ENCODE results near the gene SLAMF9.
A peak's percentile ranks its signal among the peaks of the same experiment; 100 is the strongest.

Gene SLAMF9

DNA sequence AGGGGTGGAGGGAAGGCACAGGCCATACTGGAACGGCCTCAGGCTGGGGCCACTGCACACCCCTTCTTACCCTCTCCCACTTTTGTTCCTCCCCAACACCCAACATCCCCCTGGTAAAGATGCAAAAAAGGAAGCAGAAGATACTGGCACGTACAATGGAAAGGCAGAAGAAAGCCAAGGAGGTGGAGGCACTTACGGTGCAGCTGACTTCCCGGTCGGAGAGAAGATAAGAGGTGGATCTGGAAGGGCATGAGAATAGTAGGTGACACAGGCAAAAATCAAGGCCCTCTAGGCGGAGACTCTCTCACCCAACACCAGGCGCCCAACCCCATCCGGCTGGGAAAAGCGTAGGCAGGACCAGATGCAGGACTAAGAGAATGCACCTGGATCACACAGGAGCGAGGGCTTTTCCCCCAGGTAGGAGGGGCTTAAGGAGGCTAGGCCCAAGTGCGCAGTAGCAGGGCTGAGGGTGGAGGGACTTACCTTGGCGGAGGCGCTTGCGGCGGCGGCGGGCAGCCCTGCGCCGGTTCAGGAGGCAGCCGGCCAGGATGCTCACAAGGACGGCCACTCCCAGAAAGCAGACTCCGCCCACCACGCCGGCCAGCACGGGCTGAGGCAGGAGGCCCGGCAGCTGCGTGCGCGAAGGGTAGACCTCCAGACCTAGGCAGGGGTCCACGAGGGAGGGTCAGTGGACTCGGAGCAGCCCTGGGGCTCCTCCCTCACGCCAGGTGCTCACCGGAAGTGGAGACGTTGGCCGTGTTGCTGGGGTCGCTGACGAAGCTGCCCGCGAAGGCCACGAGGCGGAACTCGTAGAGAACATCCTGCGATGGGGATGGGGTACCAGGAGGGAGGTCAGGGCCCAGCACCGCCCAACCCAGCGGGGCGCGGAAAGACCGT lies 24.6 kb downstream of the SLAMF9 start:
- no peak for TF ChIP-seq GATA1 (IDR thresholded peaks at IDR 0.05; ENCODE audit: low read depth, low read length)
- TF ChIP-seq POLR2A (IDR thresholded peaks at IDR 0.05; ENCODE audit: low read length): no peak
- DNase-seq: no peak

DNA sequence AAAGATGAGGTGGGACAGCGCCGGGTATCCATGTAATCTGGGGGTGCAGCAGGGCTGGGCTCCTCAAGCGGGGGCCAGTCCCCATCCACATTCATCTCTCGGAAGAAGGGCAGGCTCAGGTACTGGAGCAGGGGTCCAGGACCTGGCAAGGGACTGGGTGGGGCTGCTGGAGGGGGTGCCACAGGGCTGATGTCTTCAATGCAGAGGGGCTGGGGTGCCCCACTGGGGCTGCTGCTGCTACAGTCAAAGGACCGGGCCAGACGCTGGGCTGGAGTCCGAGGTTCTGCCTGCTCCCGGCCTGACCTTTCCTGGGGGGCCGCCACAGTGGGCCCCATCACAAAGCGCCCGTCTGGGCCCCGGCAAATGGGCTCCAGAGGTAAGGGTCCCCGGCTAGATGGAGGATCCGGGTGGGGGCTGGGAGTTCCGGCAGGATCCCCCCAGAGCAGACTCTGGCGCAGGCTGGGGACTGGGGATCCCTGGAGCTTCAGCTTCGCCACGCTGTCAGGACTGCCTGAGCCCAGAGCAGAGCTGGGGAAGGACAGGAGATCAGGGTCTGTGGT lies 25.5 kb downstream of the SLAMF9 start:
- DNase-seq: no peak
- no peak for TF ChIP-seq GATA1 (IDR thresholded peaks at IDR 0.05; ENCODE audit: low read depth, low read length)

DNA sequence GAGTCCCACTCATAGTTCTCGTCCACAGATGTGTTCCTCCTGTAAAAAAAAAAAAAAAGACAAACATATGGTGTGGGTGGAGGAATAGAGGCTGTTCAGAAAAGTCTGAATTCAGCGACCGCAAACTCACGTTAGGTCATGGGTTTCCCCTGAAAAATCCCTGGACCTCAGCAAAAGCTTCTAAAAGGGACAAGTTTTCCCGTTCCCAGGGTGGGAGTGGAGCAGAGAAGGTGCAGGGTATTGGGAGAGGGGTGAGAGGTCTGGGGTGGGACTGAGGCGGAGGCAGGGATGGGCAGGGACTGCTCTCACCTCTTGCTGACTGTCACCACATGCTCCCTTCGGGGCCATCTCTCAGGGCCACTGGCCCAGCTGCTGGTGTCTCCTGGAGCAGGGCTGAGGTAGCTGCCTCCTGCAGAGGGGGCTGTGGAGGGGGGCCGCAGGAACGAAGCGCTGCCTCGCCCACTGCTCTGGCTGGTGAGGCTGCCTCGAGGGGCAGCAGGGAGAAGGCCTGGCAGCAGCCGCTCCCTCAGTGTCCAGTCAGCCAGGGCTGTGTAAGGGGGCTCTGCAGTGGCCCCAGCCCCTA lies 26.1 kb downstream of the SLAMF9 start:
- no peak for DNase-seq
- TF ChIP-seq POLR2A (IDR thresholded peaks at IDR 0.05; ENCODE audit: low read length): no peak
- no peak for TF ChIP-seq GATA1 (IDR thresholded peaks at IDR 0.05; ENCODE audit: low read depth, low read length)

DNA sequence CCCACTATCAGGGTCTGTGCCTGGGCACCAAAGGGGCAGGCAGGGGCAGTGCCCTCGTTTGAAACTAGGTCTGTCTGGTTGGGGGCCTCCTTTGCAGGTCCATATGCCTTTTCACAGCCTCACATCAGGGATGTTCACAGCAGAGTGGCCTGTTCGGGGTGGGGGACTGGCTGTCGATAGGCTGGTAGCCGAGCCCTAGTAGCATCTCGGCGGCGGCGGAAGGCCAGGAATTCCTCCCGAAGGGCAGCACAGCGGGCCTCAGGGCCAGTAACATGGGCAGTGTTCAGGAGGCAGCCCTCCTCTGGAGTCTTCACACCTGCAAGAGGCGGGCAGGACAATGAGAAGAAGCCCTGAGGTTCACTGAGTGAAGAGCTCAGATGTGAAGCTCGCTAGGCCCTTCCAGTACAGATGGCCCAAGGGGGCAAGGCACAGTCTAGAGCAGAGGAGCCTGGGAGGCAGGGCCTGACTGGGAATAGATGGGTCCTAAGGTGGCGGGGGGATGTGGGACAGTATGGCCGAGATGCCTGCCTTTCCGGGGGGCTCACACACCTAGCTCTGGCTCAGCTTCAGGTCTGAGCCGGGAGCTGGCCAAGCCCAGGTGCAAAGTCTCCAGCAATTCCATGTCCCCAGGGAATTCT lies 26.7 kb downstream of the SLAMF9 start:
- TF ChIP-seq POLR2A (IDR thresholded peaks at IDR 0.05; ENCODE audit: low read length): no peak
- no peak for TF ChIP-seq GATA1 (IDR thresholded peaks at IDR 0.05; ENCODE audit: low read depth, low read length)
- DNase-seq: no peak

DNA sequence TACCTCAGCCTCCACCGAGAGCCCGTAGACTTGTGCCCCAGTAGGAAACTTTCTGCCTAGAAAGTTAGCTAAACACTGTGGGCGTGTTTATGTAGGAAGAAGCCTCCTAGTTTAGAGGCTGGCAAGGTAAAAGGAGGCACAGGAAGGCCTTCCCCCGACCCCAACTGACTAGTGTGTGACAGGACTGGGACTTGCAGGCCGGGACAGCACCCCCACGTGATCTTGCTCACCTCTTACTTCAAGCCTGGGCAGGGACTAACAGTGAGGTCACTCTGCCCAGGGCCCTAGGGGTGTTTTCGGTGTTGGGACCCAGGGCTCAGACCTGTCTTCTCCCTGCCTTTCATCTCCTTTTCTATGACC lies 28.3 kb downstream of the SLAMF9 start:
- DNase-seq: no peak
- TF ChIP-seq GATA1 (IDR thresholded peaks at IDR 0.05; ENCODE audit: low read depth, low read length) (no peak), POLR2A (IDR thresholded peaks at IDR 0.05; ENCODE audit: low read length) (no peak)

DNA sequence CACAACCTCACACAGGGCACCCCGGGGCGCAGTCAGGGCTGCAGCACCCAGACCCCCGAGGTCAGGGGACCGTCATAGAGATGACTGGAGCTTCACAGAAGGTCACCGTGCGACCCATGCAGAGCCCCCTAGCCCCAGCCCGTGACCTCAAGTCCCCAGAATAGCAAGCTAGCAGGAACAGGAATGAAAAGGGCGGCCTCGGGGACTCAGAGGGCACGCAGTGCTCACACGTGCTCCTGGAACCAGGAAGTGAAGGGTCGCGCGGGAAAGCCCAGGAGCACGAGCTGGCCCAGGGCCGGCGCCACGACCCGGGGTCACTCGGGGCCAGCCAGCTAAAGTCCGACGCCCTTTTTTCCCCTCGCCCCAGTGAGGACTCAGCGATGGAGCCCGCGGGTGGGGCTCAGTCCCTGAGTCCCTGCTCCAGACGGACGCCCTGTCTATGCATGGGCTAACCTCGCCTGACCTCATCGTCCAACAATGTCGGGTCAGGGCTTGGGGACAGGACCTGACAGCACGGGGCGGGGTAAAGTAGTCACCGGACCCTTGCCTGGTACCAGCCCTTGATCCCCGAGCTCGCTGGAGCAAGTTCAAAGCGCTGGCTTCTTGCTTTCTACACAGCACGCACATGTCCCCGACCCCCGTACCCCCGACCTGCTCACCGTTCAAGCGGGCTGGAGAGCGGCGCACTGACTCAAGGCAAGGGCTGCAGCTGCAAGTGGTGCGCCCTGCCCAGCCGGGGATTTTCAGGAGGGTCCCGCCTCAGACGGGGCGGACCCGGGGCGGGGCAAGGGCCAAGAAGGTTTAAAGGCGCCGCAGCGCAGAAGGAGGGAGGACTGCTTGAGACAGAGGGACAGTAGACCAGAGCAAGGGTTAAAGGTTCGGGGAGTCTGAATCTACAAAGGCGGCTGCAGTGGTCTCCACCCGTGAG lies 29.0 kb downstream of the SLAMF9 start, which contains the start of gene TAGLN2:
TAGLN2 (minus strand) TSS at position 717 of the 928 bp plus-strand sequence. CDS start 4,998 bp downstream, outside the sequence.
- TF ChIP-seq POLR2A (IDR thresholded peaks at IDR 0.05; ENCODE audit: low read length) (peak; percentile 98), GATA1 (IDR thresholded peaks at IDR 0.05; ENCODE audit: low read depth, low read length) (no peak)
- DNase-seq: peak; percentile 88 to 89

DNA sequence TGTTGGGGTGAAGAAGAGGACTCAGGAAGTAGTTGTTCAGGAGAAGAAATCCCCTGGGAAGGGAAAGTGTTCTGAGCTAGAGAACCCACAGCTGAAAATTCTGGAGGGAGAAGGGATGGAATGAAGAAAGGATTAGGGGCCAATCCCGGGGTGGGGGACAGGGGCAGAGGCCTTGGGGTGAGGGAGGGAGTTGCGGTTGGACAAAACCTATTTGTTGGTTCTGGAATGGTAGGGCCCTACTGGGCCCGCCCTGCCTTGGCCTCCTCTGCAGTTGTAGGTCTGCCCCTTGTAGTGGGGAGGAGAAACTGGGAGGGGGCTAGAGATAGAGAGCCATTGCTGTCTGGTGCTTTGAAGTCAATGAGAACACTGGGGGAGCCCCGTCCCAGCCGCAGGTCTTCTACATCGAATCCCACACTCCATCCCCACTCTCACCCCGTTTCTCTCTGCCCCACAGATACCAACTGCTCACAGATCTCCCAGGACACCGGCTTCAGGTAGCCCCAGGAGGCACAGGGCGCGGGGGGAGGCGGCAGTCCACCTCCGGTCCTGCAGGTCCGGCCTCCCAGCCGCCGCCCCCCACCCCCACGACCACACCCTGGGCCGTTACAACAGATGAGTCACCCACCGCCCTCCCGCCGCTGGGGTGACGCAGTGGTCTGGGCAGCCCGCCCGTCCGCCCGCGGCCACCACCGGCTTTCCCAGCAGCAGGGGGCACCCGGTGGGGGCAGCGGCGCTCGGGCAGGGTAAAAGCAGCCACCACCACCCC lies 29.8 kb downstream of the SLAMF9 start:
- TF ChIP-seq GATA1 (IDR thresholded peaks at IDR 0.05; ENCODE audit: low read depth, low read length): no peak
- no peak for TF ChIP-seq POLR2A (IDR thresholded peaks at IDR 0.05; ENCODE audit: low read length)
- peak; percentile 89 to 93 for DNase-seq

DNA sequence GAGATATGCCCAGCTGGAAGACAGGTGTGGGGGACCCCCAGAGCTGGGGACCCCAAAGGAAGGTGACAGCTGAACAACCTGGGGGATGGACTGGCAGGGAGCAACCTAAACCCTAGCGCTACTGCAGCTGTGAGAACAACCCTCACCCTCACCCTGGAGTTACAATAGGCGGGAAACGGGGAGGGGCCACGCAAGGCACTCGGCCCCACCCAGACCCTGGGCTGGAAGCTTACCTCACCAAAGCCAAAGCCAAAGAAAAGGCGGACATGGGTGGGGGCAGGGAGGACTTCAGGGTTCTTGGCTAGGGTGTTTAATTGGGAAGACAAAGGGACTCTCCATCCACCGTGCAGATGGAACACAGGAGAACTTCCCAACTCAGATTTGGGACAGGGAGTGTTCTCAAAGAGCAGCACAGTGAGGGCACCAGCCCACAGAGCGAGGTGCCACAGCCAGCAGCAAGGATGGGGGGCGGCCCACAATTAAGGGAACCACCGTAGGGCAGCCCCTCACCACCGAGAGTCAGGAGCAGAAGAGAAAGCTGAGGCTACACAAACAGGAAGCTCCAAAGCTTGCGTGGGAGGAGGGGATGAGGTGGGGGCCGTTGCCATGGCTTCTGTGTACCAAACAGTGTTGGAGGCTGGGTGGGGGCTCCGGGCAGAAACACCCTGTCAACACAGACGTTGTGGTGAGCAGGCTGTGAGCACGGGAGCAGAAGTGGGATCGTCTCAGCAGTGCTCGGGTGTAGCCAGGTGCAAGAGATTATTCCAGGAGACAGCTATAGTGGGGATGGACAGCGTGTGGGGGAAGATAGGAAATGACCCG lies 30.6 kb downstream of the SLAMF9 start:
- TF ChIP-seq POLR2A (IDR thresholded peaks at IDR 0.05; ENCODE audit: low read length) (peak; percentile 69), GATA1 (IDR thresholded peaks at IDR 0.05; ENCODE audit: low read depth, low read length) (no peak)
- peak; percentile 82 for DNase-seq

DNA sequence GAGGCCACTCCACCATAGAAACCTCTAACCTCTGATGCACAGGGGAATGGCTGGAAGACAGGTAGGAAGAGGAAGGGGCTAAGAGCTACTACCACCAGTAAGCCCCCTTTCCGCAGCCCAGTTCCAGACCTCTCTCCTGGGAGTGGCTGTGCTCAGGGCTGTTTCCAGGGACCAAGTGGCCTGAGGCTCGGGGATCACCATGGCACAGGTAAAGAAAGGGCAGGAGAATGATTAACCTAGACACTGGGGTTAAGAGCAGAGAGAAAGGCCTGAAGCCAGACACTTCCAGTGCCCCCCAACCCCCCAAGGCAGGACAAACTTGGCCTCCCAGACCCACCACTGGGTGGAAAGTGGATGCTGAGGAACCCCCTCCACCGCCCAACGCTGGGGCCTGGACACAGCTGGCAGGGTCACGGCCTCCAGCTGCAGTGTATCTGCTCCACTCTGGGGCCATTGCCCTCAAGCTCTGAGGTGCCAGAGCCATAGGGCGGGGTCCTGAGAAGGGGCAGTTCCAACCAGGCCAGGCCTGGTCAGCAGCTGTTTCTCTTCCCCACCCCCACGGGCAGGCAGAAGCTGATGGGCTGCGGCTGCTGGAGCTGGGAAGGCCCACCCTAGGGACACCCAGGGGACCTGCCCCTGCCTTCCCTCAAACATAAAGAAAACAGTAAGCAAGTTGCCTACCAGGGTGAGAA lies 31.4 kb downstream of the SLAMF9 start:
- no peak for TF ChIP-seq POLR2A (IDR thresholded peaks at IDR 0.05; ENCODE audit: low read length)
- TF ChIP-seq GATA1 (IDR thresholded peaks at IDR 0.05; ENCODE audit: low read depth, low read length): no peak
- peak; percentile 53 to 59 for DNase-seq

DNA sequence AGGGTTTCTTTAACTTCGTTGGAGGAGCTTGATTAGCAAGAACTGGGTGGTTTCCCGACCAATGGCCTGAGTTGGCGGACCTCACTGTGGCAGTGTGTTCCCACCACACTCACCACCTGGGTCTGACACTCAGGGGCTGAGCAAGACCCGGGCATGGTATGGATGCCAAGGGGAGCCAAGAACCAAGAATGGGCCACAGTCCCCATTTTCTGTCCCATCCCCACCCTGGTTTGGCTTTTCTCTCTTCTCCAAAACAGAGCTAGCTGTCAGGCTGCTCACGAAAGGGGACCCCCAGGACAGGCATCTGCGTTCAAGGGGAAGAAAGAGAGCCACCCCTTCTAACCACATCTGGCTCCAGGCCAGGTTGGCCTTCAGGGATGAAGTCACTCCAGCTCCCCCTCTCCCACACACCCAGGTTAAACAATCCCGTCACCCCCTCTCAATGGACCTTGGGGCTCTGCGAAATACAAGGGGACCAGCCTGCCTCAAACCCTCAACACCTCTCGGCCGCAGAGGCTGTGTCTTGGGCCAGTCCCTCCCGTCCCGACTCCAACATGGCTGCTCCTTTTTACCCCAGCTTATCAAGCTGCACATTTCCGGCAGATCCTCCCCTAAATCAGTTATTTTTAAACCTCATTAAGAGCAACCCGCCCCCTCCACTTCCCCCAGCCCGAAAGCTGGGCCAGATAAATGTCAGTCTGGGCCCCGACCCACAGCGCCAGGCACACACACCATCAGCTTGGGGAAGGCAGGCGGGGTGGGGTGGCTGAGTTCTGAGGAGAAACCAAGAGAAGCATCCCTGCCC lies 32.1 kb downstream of the SLAMF9 start:
- peak; percentile 61 to 78 for DNase-seq

More for the DNA sequence above, 32.1 kb downstream of the SLAMF9 start:
- no peak for TF ChIP-seq GATA1 (IDR thresholded peaks at IDR 0.05; ENCODE audit: low read depth, low read length)
